ENCODE results near the gene IGFLR1.
"Not testable (repeated sequence)": the region's sequence is repeated elsewhere in the genome, so short reads cannot be mapped to it uniquely, and the experiment has no call there.

Gene IGFLR1

GRCh38 chr19:35777086-35777841 lies 35.0 kb upstream of the IGFLR1 start:
- DNase-seq = no peak

DNA sequence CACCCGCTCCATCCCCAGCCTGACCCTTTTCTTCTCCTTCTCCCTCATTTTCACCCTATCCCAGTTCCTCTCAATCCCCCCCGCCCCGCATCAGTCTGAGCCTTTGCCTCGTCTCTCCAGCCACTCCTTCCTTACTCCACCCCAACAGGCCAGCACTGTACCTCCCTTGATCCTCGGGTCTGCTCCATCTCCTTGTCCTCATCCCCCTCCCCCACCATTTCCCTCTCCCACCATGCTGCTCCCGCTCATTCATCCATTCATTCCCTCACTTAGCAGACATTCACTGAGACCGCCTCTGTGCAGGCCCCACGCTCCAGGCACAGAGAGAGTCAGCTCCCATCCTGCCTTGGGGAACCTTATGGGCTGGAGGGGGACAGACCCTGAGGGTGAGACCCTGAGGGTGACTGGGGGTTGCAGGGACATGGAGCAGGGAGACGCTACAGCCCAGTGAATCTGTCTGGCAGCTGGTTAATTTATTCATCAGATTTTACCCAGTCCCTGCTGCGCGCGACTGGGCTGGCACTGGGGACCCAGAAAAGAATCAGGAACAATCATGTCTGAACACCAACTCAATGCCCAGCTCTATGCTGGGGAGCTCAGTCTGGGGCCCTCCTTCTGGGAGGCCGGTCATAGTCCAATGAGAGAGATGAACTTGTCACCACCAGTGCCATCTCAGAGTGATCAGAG lies 34.0 kb upstream of the IGFLR1 start:
- DNase-seq = no peak

- DNase-seq = peak; percentile 100
Observed at GRCh38 chr19:35775298-35776101, 33.2 kb upstream of the IGFLR1 start, which contains the start of gene ARHGAP33. ARHGAP33 (plus strand) TSS chr19:35775564; CDS start chr19:35775659, 95 bp downstream.

- no peak for DNase-seq
Observed at GRCh38 chr19:35775046-35775297, 32.7 kb upstream of the IGFLR1 start.

GRCh38 chr19:35774274-35775045 lies 32.2 kb upstream of the IGFLR1 start:
- DNase-seq = no peak

DNA sequence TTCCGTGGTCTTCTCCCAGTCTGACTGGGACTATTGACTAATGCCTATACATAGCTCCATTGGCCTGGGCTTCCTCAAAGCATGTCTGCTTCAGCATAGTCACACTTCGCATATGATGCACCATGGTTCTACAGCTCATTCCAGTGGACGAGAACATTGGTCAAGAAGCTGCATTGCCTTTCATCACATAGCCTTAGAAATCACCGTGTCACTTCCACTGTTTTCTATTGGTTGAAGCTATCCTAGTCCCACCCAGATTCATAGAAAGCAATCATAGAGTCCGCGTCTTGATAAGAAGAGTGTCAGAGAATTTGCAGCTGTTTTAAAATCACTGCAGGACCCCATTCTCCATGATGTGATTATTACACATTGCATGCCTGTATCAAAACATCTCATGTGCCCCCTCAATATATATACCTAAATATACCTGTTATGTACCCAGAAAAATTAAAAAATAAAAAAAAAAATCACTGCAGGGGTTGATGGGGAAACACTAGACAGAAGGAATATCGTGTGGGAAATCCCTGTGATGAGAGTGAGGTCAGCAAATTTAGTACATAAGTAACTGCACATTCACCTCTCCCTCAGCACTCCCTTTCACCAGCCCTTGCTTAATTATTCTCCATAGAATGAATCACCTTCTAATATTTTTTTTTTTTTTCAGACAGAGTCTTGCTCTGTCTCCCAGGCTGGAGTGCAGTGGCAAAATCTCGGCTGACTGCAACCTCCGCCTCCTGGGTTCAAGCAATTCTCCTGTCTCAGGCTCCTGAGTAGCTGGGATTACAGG lies 31.0 kb upstream of the IGFLR1 start:
- DNase-seq = no peak

DNA sequence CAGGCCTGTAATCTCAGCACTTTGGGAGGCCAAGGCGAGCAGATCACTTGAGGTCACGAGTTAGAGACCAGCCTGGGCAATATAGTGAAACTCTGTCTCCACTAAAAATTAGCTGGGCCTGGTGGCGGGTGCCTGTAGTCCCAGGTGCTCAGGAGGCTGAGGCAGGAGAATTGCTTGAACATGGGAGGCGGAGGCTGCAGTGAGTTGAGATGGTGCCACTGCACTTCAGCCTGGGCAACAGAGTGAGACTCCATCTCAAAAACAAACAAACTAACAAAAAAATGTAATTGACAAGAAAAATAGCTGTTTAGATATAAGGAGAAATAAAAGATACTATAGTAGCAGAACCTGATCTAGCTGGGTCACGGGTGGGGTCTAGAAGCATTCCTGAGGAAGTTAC lies 30.1 kb upstream of the IGFLR1 start:
- not testable (repeated sequence) for DNase-seq

DNA sequence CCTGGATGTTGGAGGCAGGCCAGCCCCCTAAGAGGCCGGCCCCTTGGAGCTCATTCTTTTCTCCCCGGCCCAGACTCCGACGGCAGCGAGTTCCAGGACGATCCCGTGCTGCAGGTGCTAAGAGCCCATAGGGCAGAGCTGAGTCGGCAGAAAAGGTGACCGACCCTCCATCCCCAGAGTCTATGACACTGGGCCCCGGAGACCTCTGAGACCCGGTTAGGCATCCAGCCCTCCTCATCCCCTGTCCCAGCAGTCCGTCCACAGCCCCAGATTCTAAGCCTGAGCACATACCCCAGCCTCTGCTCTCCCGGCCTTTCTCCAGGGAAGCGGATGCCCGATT lies 25.8 kb upstream of the IGFLR1 start:
- DNase-seq = no peak

- no peak for DNase-seq
Observed at GRCh38 chr19:35767288-35768081, 25.2 kb upstream of the IGFLR1 start.

DNA sequence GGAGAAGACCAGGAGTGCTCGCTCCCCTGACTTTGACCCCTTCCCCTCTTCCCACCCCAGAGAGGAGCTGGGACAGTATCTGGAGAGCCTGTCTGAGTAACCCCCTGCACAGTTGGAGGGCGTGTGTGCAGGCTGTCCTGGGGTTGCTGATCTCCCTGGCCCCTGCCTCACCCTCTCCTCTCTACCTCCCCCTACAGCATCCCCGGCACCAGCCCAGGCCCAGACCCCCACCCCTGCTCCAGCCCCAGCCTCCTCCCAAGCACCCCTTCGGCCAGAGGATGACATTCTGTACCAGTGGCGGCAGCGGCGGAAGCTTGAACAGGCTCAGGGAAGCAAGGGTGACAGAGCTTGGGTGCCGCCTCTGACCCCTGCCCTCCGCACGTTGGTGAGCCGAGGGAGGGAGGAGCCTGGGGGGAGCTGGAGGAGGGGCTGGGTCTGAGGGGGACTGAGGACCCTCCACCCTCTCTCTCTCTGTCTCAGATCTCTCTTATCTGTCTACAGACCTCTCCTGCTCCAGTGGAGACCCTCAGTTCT lies 24.4 kb upstream of the IGFLR1 start:
- no peak for DNase-seq

DNA sequence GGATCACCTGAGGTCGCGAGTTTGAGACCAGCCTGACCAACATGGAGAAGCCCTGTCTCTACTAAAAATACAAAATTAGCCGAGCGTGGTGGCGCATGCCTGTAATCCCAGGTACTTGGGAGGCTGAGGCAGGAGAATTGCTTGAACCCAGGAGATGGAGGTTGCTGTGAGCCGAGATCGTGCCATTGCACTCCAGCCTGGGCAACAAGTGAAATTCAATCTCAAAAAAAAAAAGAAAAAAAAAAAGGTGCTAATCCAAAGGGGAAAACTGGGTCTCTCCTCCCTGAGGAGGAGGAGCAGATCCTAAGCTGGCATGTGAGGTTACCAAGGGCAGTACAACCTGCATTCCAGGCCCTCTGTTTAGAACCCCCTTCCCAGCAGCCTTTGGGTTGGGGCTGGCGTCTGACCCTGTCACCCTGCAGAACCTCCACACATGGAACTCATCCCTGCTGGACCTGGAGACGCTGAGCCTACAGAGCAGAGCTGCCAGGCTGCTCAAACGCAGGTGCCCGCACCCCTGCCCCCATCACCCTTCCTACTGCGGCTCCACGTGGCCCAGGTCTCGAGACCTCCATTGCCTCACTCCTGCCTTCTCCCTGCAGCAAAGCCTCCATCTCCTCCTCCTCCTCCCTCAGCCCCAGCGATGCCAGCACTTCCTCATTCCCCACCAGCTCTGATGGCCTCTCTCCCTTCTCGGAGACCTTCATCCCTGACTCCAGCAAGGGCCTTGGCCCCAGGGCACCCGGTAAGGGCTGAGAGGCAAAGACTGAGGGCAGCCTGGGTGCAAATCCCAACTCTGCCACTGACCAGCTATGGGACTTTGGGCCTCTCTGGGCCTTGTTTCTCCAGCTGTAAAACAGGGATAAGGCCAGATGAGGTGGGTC lies 22.4 kb upstream of the IGFLR1 start:
- DNase-seq = no peak

DNA sequence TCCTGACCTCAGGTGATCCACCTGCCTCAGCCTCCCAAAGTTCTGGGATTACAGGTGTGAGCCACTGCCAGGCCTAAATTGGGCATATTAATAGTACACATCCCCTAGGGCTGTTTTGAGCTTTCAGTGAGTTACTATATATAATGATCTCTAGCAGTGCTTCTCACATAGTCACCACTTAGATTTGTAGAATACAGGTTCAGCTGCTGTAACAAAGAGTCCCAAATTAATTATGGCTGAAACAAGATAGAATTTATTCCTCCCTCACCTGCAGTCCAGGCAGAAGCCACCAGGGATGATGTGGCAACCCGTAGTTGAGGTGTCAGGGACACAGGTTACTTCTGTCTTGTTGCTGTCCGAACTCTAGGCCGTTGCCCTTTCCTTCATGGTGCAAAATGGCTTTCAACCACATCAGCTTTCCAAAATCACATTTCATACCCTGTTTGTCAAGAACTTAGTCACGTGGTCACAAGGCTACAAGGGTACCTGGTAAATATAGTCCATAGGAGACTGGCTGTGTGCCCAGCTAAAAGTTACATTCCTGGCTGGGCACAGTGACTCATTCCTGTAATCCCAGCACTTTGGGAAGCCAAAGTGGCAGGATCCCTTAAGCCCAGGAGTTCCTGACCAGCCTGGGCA lies 18.6 kb upstream of the IGFLR1 start:
- no peak for DNase-seq

DNA sequence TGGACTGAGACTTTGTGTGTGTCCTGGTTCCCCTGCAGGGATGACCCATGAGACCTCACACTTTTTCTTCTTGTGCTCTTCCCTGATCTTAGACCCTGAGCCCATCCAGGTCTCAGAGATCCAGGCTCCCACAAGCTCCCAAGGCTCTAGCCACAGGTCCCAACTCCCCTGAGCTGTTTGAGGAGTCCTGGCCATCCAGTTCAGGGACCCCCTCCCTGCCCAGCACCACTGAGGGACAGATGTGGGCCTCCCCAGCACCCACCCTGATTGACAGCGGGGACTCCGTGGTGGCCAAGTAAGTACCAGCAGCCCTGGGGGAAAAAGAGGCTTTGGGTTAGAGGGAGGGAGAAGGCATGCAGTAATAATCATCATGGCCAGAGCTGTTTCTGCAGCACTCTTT lies 17.4 kb upstream of the IGFLR1 start:
- no peak for DNase-seq

DNA sequence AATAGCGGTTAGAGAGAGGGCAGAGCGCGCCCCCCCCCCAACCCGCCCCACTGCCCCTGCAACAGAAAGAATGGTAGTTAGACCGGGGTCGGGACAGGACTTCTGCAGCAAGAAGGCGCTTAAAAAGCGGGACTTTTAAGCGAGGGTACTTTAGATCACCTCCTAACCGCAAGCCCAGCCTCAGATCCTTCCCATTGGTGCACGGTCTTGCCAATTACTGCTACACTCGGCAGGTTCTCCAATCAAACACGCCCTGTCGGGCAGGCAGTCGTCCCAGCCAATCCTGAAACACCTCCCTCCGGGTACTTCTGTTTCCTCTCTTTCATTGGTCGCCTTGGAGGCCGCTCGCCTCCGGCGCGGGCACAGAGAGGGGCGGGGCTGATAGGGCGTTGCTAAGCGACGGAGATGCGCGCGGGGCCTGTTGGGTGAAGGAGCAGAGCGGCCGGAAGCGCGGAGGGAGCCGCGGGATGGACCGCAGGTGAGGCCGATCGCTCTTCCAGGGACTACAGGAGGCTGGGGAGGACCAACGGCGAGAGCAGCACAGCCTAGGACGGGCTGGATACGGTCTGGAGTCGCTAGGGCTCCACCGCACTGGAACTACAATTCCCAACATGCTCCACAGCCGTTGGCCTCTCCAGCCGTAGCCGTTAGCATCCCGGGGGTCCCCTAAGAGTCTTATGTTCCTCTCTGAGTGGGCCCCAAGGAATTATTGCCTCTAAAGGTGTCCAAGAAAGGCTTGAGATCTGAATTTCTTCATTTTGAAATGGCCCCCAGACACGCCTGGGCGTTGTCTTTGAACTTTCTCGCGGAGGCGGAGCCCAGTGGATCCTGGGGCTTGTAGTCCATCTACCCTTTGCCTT lies 15.7 kb upstream of the IGFLR1 start, which contains the start of gene PROSER3:
Gene PROSER3 (plus strand): TSS at position 428 of the 860 bp plus-strand sequence. CDS start 40 bp downstream, at position 468.
- peak; percentile 100 for DNase-seq

- DNase-seq = peak; percentile 65
Observed at GRCh38 chr19:35757231-35757748, 15.0 kb upstream of the IGFLR1 start.

GRCh38 chr19:35756377-35757230 lies 14.4 kb upstream of the IGFLR1 start, which contains the start of gene HSPB6:
HSPB6 (minus strand) TSS chr19:35757029; CDS start chr19:35757008, 21 bp downstream.
- peak; percentile 51 for DNase-seq
